K562 (cell line): ENCODE results near the gene SLC23A2. TPM values are rescaled to one million over a fixed set of nuclear protein-coding genes. Genes with fewer than 3 reads are reported as not detected.

Experiments
- ATAC-seq: fragments of 200-7000 bp; cut with Tn5 transposase; 3 replicates; pipeline ENCODE4 v1.9.1; 2020; ENCODE audit warnings: moderate library complexity
- BruUV-seq: library from RNA; stranded (reverse); fragments of 400-500 nt; replicated peaks from 2 replicates; lab custom pipeline; 2021; lab: Mats Ljungman, UMichigan
- CTCF ChIA-PET: fragments of 300-600 bp; formaldehyde crosslinking; extraction: SDS; loops from one replicate; lab custom pipeline; 2021; ENCODE audit warnings: low intra/inter-chr PET ratio; lab: Yijun Ruan, JAX
- POLR2A ChIA-PET: fragments of 300-600, 350-650 bp; sonication (Branson Sonifier 250); formaldehyde crosslinking; extraction: SDS; loops from one replicate; lab custom pipeline; 2021; ENCODE audit warnings: antibody characterized with exemption, inconsistent platforms; lab: Yijun Ruan, JAX
- DNase-seq, 4 experiments: peaks; one replicate each; pipeline versions ENCODE4 v3.0.0 to v3.0.0-alpha.2; 2011 to 2018; ENCODE audit warnings: low spot score in 3 of 4, mixed read lengths in 3 of 4; ENCODE audit errors: extremely low read depth in 1 of 4
- FAIRE-seq: peaks from 2 replicates; lab custom pipeline; 2011; peaks lifted over from hg19 to GRCh38; lab: Jason Lieb, UNC
- H2AFZ ChIP-seq: 2 replicates; pipeline ENCODE4 v1.6.0; 2011; ENCODE audit warnings: low read depth, low read length, control low read depth, inconsistent platforms
- H3K27ac ChIP-seq: fragments of 200-600 bp; 3 replicates; pipeline ENCODE4 v1.8.0; 2011; ENCODE audit warnings: low read depth, mild to moderate bottlenecking, control low read depth, inconsistent platforms, low read length, moderate library complexity, mixed read lengths; ENCODE audit errors: extremely low read depth
- H3K27me3 ChIP-seq, 2 experiments: fragments of 300-600 bp in 1 of 2; 2 replicates in 1 of 2; 3 replicates in 1 of 2; pipeline versions ENCODE4 v1.6.0 to v1.8.0; 2011; ENCODE audit warnings: inconsistent platforms in 2 of 2, low read length in 2 of 2, mild to moderate bottlenecking in 1 of 2, mixed read lengths in 1 of 2, moderate library complexity in 1 of 2; ENCODE audit not compliant: control insufficient read depth in 2 of 2, insufficient read depth in 2 of 2
- H3K36me3 ChIP-seq: fragments of 300-600 bp; 3 replicates; pipeline ENCODE4 v1.8.0; 2011; ENCODE audit warnings: mild to moderate bottlenecking, low read length, inconsistent platforms; ENCODE audit not compliant: control insufficient read depth, insufficient read depth
- H3K4me1 ChIP-seq, 2 experiments: fragments of 200-600 bp in 1 of 2; replicated peaks in 1 of 2; 2 replicates in 1 of 2; 3 replicates in 1 of 2; pipeline versions ENCODE4 v1.5.1 to v1.8.0; 2011; ENCODE audit warnings: inconsistent platforms in 2 of 2, low read length in 2 of 2, mild to moderate bottlenecking in 1 of 2, mixed read lengths in 1 of 2, moderate library complexity in 1 of 2; ENCODE audit not compliant: control insufficient read depth in 2 of 2, insufficient read depth in 2 of 2
- H3K4me2 ChIP-seq: 2 replicates; pipeline ENCODE4 v1.6.1; 2011; ENCODE audit warnings: low read length, control low read depth, inconsistent platforms, mixed read lengths; ENCODE audit not compliant: insufficient read depth
- H3K4me3 ChIP-seq: fragments of 200-600 bp; sonication (generic), shearing (Covaris generic); 2 replicates; pipeline ENCODE4 v1.5.1; 2016; ENCODE audit warnings: control low read depth, inconsistent platforms
- H3K79me2 ChIP-seq: fragments of 200-600 bp; 3 replicates; pipeline ENCODE4 v1.8.0; 2011; ENCODE audit warnings: low read length, inconsistent platforms; ENCODE audit not compliant: control insufficient read depth, insufficient read depth
- H3K9ac ChIP-seq, 2 experiments: 2 replicates each; pipeline versions ENCODE4 v1.6.0 to v1.6.1; 2011; ENCODE audit warnings: low read depth in 2 of 2, low read length in 2 of 2, control low read depth in 1 of 2, inconsistent platforms in 1 of 2, mild to moderate bottlenecking in 1 of 2, mixed read lengths in 1 of 2; ENCODE audit not compliant: insufficient read depth in 1 of 2
- H3K9me1 ChIP-seq: one replicate; pipeline ENCODE4 v1.6.0; 2011; ENCODE audit warnings: inconsistent platforms, mild to moderate bottlenecking, low read length, moderate library complexity; ENCODE audit not compliant: control insufficient read depth, insufficient read depth
- H3K9me3 ChIP-seq: replicated peaks from 2 replicates; pipeline ENCODE4 v1.5.1; 2011; ENCODE audit warnings: low read depth, low read length, inconsistent platforms; ENCODE audit not compliant: control insufficient read depth, insufficient read depth
- H4K20me1 ChIP-seq: replicated peaks from 2 replicates; pipeline ENCODE4 v1.6.1; 2011; ENCODE audit warnings: low read length, inconsistent platforms, mixed read lengths; ENCODE audit not compliant: control insufficient read depth, insufficient read depth
- ARID3B ChIP-seq: fragments of 250-450 bp; sonication (Bioruptor Pico); IDR thresholded peaks from 2 replicates; pipeline ENCODE4 v1.4.0; 2020; ENCODE audit warnings: borderline replicate concordance
- FOS ChIP-seq: IDR thresholded peaks from 3 replicates; pipeline ENCODE4 v1.6.1; 2011; ENCODE audit not compliant: insufficient read length; ENCODE audit errors: extremely low read depth
- FOXJ3 ChIP-seq: sonication (generic); formaldehyde crosslinking; IDR thresholded peaks from 2 replicates; pipeline ENCODE4 v1.4.0; 2020; ENCODE audit warnings: mild to moderate bottlenecking, missing genetic modification reagents
- HEY1 ChIP-seq: fragments of 250-450 bp; sonication (Bioruptor Pico); IDR thresholded peaks from 2 replicates; pipeline ENCODE4 v1.5.0; 2020; ENCODE audit warnings: mild to moderate bottlenecking, moderate library complexity, borderline replicate concordance
- ILK ChIP-seq: fragments of 450-650 bp; IDR thresholded peaks from 2 replicates; pipeline ENCODE4 v1.6.1; 2016; ENCODE audit warnings: missing genetic modification characterization, low read depth, mild to moderate bottlenecking, missing compliant biosample characterization, moderate library complexity, borderline replicate concordance
- L3MBTL2 ChIP-seq: fragments of 450-650 bp; IDR thresholded peaks from 2 replicates; pipeline ENCODE4 v1.6.1; 2016; ENCODE audit warnings: mild to moderate bottlenecking, moderate library complexity
- MYNN ChIP-seq, 2 experiments: sonication (generic); formaldehyde crosslinking in 1 of 2; IDR thresholded peaks; 2 replicates each; pipeline versions ENCODE4 v1.5.0 to v1.6.1; 2016 to 2020; ENCODE audit warnings: antibody characterized with exemption in 1 of 2, missing genetic modification reagents in 1 of 2
- NCOA1 ChIP-seq: fragments of 450-650 bp; IDR thresholded peaks from 2 replicates; pipeline ENCODE4 v1.6.1; 2016; ENCODE audit warnings: low read depth
- NCOA6 ChIP-seq: fragments of 450-650 bp; IDR thresholded peaks from 2 replicates; pipeline ENCODE4 v1.6.1; 2017; ENCODE audit warnings: mild to moderate bottlenecking
- PHF20 ChIP-seq: fragments of 450-650 bp; IDR thresholded peaks from 2 replicates; pipeline ENCODE4 v1.6.1; 2018; ENCODE audit not compliant: partially characterized antibody
- SETDB1 ChIP-seq: IDR thresholded peaks from one replicate; pipeline ENCODE4 v1.6.1; 2012; ENCODE audit warnings: low read length, control low read depth, inconsistent platforms
- SMC3 ChIP-seq: conservative IDR thresholded peaks from 2 replicates; pipeline ENCODE4 v1.6.1; 2011; ENCODE audit warnings: low read depth, low read length, improper control_type of control experiment; ENCODE audit not compliant: insufficient read depth
- ZNF263 ChIP-seq: sonication (generic); formaldehyde crosslinking; IDR thresholded peaks from 2 replicates; pipeline ENCODE4 v1.8.0; 2022; ENCODE audit warnings: mild to moderate bottlenecking, missing genetic modification reagents, borderline replicate concordance
- ZNF561 ChIP-seq: fragments of 450-650 bp; formaldehyde crosslinking; conservative IDR thresholded peaks from 2 replicates; pipeline ENCODE4 v1.4.0; 2020; ENCODE audit warnings: mild to moderate bottlenecking, moderate library complexity
- ZNF699 ChIP-seq: fragments of 250-450 bp; sonication (Bioruptor Pico); IDR thresholded peaks from 2 replicates; pipeline ENCODE4 v1.8.0; 2021; ENCODE audit warnings: mild to moderate bottlenecking, moderate library complexity; ENCODE audit not compliant: insufficient replicate concordance
- ZNF707 ChIP-seq: fragments of 250-450 bp; sonication (Bioruptor Pico); conservative IDR thresholded peaks from 2 replicates; pipeline ENCODE4 v1.8.0; 2022; ENCODE audit warnings: inconsistent platforms, mild to moderate bottlenecking, moderate library complexity
- WGBS: fragments of 100-300 bp; shearing (Covaris generic); methylation state at CpG from one replicate; pipeline ENCODE4 v1.1.6; 2016; ENCODE audit warnings: low coverage, mixed read lengths; ENCODE audit not compliant: insufficient coverage; ENCODE audit errors: missing lambda C conversion rate; 5-methylcytosine and 5-hydroxymethylcytosine counted together
- in situ Hi-C: fragments of 300-500 bp; cut with MboI; formaldehyde crosslinking; loops from 4 replicates; pipeline ENCODE4 v1.15.0; 2018; ENCODE audit warnings: inconsistent platforms, mixed read lengths
- intact Hi-C: fragments of 100-400 bp; cut with micrococcal nuclease; formaldehyde crosslinking; loops from 2 replicates; pipeline ENCODE4 v1.14.2; 2022
- polyA plus RNA-seq, 8 experiments: library from polyadenylated mRNA; depleted of rRNA in 4 of 8; stranded (reverse) in 5 of 8; unstranded in 3 of 8; fragments of >200 nt; fragmentation: Nextera tagmentation in 2 of 8; fragmentation: Illumina TruSeq in 1 of 8; extraction: Ambion mirVana in 2 of 8; extraction: Trizol in 1 of 8; gene quantifications; 2 replicates each; pipeline versions ENCODE4 v1.2.1 to v1.2.3, GENCODE V29; 2011 to 2014; ENCODE audit warnings: inconsistent platforms in 1 of 8, missing spikeins in 1 of 8
- total RNA-seq, 7 experiments: library from RNA; depleted of rRNA in 6 of 7; stranded (reverse); fragments of >200 nt in 6 of 7; fragmentation: Illumina TruSeq in 2 of 7; extraction: Trizol in 2 of 7; gene quantifications; 2 replicates each; pipeline versions ENCODE4 v1.2.1 to v1.2.3, GENCODE V29; 2011 to 2021; ENCODE audit warnings: low replicate concordance in 1 of 7
- TF ChIP-seq, protein P1 (sequence below): fragments of 250-450 bp; sonication (Bioruptor Pico); IDR thresholded peaks from 2 replicates; pipeline ENCODE4 v1.4.0; 2020; ENCODE audit warnings: mild to moderate bottlenecking, moderate library complexity
- TF ChIP-seq, protein P2 (sequence below), 2 experiments: fragments of 450-650 bp in 1 of 2; sonication (generic) in 1 of 2; formaldehyde crosslinking in 1 of 2; IDR thresholded peaks in 1 of 2; conservative IDR thresholded peaks in 1 of 2; 2 replicates each; pipeline versions ENCODE4 v1.6.1 to v1.8.1; 2016 to 2023; ENCODE audit warnings: mild to moderate bottlenecking in 2 of 2, moderate library complexity in 2 of 2, inconsistent platforms in 1 of 2, missing genetic modification reagents in 1 of 2

Gene SLC23A2
- total and polyA plus RNA-seq, 9 of the 15 experiments (the other 6 are each of a cell fraction or from before 2014, with no cell fraction given): 0.39 to 6.7 (median 3.2) TPM

DNA sequence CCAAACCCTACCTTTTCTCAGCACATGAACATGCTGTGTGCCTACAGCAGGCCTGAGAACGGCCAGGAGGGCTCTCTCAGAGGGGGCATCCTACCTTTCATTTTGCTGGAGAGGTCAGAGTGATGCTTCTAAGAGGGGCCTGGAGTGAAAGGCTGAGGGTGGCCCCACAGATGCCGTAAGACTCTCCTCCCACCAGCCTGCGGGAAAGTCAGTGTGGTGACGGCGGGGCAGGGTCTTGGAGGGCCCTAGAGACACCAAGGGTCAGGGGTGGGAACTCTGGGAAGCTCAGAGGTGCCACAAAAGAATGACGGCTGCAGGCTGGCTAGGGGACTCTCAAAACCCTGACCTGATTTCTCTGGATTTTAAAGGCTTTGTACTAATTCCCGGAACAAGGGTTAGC is 107.6 kb downstream of the SLC23A2 start:
- no peak overlapping the region for H3K4me3 ChIP-seq
- no peak overlapping the region for H3K4me2 ChIP-seq
- H4K20me1 ChIP-seq: 0 out of 2 replicates have a peak, but pooled peaks cover 5% of the 10 kb centered on the region
- no peak for ATAC-seq
- 59% methylated on average over 6 of the region's 7 CpGs for WGBS
- no peaks in the 10 kb centered on the region for H3K9me3 ChIP-seq
- ChIA-PET CTCF (no interaction called here), POLR2A (no interaction called here)
- H3K36me3 ChIP-seq: no peaks in the 10 kb centered on the region
- intact Hi-C loops (no loop called here), in situ Hi-C loops (no loop called here)
- BruUV-seq: no TSS peak
- H3K79me2 ChIP-seq: no peaks in the 10 kb centered on the region
- H3K9me1 ChIP-seq: no peaks in the 10 kb centered on the region
- FAIRE-seq: no peak
- DNase-seq: no peak
- no peaks in the 10 kb centered on the region for H3K27me3 ChIP-seq
- H2AFZ ChIP-seq: no peak overlapping the region
- H3K27ac ChIP-seq: no peak overlapping the region
- H3K9ac ChIP-seq: no peak overlapping the region
- no peaks in the 10 kb centered on the region; a peak in 3 of 5 replicates for H3K4me1 ChIP-seq
- TF ChIP-seq SETDB1 (no peak), ZNF561 (CRISPR knock-in tag) (no peak), NCOA6 (no peak), HEY1 (CRISPR knock-in tag) (no peak), ZNF707 (no peak), FOS (no peak), NCOA1 (no peak), FOXJ3 (CRISPR knock-in tag) (no peak), ILK (tag) (no peak), SMC3 (no peak), ZNF699 (CRISPR knock-in tag) (no peak), ZNF263 (no peak), ARID3B (CRISPR knock-in tag) (no peak), PHF20 (no peak), MYNN (IDR thresholded peaks at IDR 0.05) (no peak), MYNN (CRISPR knock-in tag; IDR thresholded peaks at IDR 0.05) (no peak), L3MBTL2 (no peak)
- TF ChIP-seq, protein P1, sequence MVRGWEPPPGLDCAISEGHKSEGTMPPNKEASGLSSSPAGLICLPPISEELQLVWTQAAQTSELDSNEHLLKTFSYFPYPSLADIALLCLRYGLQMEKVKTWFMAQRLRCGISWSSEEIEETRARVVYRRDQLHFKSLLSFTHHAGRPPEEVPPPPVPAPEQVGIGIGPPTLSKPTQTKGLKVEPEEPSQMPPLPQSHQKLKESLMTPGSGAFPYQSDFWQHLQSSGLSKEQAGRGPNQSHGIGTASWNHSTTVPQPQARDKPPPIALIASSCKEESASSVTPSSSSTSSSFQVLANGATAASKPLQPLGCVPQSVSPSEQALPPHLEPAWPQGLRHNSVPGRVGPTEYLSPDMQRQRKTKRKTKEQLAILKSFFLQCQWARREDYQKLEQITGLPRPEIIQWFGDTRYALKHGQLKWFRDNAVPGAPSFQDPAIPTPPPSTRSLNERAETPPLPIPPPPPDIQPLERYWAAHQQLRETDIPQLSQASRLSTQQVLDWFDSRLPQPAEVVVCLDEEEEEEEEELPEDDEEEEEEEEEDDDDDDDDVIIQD (CRISPR knock-in tag): no peak
- TF ChIP-seq, protein P2, sequence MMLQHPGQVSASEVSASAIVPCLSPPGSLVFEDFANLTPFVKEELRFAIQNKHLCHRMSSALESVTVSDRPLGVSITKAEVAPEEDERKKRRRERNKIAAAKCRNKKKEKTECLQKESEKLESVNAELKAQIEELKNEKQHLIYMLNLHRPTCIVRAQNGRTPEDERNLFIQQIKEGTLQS (IDR thresholded peaks at IDR 0.05): no peak
- TF ChIP-seq, protein P2 (CRISPR knock-in tag; conservative IDR thresholded peaks at IDR 0.05): no peak
